ENCODE results near the gene DIP2B. TPM values are rescaled to one million over a fixed set of nuclear protein-coding genes. Genes with fewer than 3 reads are reported as not detected.

Gene DIP2B
- polyA plus RNA-seq, 1 of the 3 experiments (the other 2 are of a cell fraction): 6.6 TPM

GRCh38 chr12:50750366-50750765, 245.6 kb downstream of the DIP2B start:
- no peak overlapping the region for H3K4me3 ChIP-seq (ENCODE audit: low read depth in 2 of 2, low read length in 1 of 2)
- ChIA-PET POLR2A (no interaction called here), CTCF (interaction anchor here (1.5 kb wide), 1 partner anchor 15 kb away, joined by 4 read pairs; no protein-coding TSS in a partner anchor)
- H4K20me1 ChIP-seq (ENCODE audit: insufficient read depth): no peaks in the 10 kb centered on the region
- WGBS (ENCODE audit: low lambda C conversion rate): 98% methylated on average over 4 of the region's 4 CpGs
- peaks cover 17 to 22% of the 10 kb centered on the region in 2 experiments for H3K36me3 ChIP-seq (replicated peaks in 1 of 2; ENCODE audit: control insufficient read depth in 1 of 2, insufficient read depth in 2 of 2, low read length in 1 of 2)
- H3K4me1 ChIP-seq (ENCODE audit: control insufficient read depth in 1 of 2, insufficient read depth in 2 of 2, low read depth in 1 of 2, low read length in 1 of 2): peaks cover 0 to 10% of the 10 kb centered on the region in 2 experiments; a peak in 1 of 4 replicates
- H3K9me3 ChIP-seq: no peaks in the 10 kb centered on the region
- H3F3A ChIP-seq (replicated peaks; ENCODE audit: insufficient read depth): peaks cover 18% of the 10 kb centered on the region
- no peak for DNase-seq
- no peak overlapping the region for H3K27ac ChIP-seq (ENCODE audit: low read depth in 2 of 2, low read length in 1 of 2)
- TF ChIP-seq RAD21 (IDR thresholded peaks at IDR 0.05; ENCODE audit: low read length) (no peak), SIN3A (IDR thresholded peaks at IDR 0.05; ENCODE audit: borderline replicate concordance, low read depth, low read length) (no peak), ZBTB33 (IDR thresholded peaks at IDR 0.05; ENCODE audit: borderline replicate concordance, low read depth) (no peak), USF1 (IDR thresholded peaks at IDR 0.05; ENCODE audit: borderline replicate concordance, low read depth) (no peak), RCOR1 (IDR thresholded peaks at IDR 0.05; ENCODE audit: low read length) (no peak), EZH2phosphoT487 (IDR thresholded peaks at IDR 0.05; ENCODE audit: borderline replicate concordance, low read depth) (no peak), SMC3 (IDR thresholded peaks at IDR 0.05; ENCODE audit: low read depth, low read length) (no peak), PBX3 (IDR thresholded peaks at IDR 0.05) (no peak), JUND (IDR thresholded peaks at IDR 0.05) (no peak), ELF1 (IDR thresholded peaks at IDR 0.05) (no peak)
- TF ChIP-seq, protein P1, sequence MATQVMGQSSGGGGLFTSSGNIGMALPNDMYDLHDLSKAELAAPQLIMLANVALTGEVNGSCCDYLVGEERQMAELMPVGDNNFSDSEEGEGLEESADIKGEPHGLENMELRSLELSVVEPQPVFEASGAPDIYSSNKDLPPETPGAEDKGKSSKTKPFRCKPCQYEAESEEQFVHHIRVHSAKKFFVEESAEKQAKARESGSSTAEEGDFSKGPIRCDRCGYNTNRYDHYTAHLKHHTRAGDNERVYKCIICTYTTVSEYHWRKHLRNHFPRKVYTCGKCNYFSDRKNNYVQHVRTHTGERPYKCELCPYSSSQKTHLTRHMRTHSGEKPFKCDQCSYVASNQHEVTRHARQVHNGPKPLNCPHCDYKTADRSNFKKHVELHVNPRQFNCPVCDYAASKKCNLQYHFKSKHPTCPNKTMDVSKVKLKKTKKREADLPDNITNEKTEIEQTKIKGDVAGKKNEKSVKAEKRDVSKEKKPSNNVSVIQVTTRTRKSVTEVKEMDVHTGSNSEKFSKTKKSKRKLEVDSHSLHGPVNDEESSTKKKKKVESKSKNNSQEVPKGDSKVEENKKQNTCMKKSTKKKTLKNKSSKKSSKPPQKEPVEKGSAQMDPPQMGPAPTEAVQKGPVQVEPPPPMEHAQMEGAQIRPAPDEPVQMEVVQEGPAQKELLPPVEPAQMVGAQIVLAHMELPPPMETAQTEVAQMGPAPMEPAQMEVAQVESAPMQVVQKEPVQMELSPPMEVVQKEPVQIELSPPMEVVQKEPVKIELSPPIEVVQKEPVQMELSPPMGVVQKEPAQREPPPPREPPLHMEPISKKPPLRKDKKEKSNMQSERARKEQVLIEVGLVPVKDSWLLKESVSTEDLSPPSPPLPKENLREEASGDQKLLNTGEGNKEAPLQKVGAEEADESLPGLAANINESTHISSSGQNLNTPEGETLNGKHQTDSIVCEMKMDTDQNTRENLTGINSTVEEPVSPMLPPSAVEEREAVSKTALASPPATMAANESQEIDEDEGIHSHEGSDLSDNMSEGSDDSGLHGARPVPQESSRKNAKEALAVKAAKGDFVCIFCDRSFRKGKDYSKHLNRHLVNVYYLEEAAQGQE (IDR thresholded peaks at IDR 0.05; ENCODE audit: low read depth, low read length): no peak
- H3K9ac ChIP-seq: no peak overlapping the region
- H3K79me2 ChIP-seq (ENCODE audit: insufficient read depth): no peaks in the 10 kb centered on the region
- no peaks in the 10 kb centered on the region for H3K27me3 ChIP-seq (ENCODE audit: insufficient read depth)
- no peak overlapping the region for H2AFZ ChIP-seq (ENCODE audit: low read depth)
- H3K9me2 ChIP-seq: no peaks in the 10 kb centered on the region
- H3K4me2 ChIP-seq: no peak overlapping the region
